B cell (primary cell): ENCODE results near the gene CCDC110. TPM values are rescaled to one million over a fixed set of nuclear protein-coding genes. Genes with fewer than 3 reads are reported as not detected.

Experiments
- ATAC-seq: fragments of 200-7000 bp; cut with Tn5 transposase; one replicate; pipeline ENCODE4 v1.10.0; 2021; ENCODE audit warnings: low read depth, mild to moderate bottlenecking, moderate number of reproducible peaks, moderate library complexity
- CTCF ChIA-PET: fragments of 350-600 bp; sonication (Branson Sonifier 250); formaldehyde crosslinking; loops from one replicate; lab custom pipeline; 2021; ENCODE audit warnings: antibody characterized with exemption, inconsistent platforms; lab: Charles Lee
- POLR2A ChIA-PET: fragments of 350-600 bp; sonication (Branson Sonifier 250); formaldehyde crosslinking; loops from one replicate; lab custom pipeline; 2021; ENCODE audit warnings: antibody characterized with exemption; lab: Charles Lee
- DNase-seq: peaks from one replicate; pipeline ENCODE4 v3.0.0; 2013
- H2AFZ ChIP-seq: 2 replicates; pipeline ENCODE4 v1.6.1; 2012; ENCODE audit warnings: mild to moderate bottlenecking, low read depth, low read length; ENCODE audit not compliant: insufficient read depth, poor library complexity, severe bottlenecking
- H3K27ac ChIP-seq, 2 donors: 1 replicate in 1 of 2; 2 replicates in 1 of 2; pipeline ENCODE4 v1.5.1; 2012 to 2013; ENCODE audit warnings: low read length in 2 of 2, mild to moderate bottlenecking in 2 of 2, moderate library complexity in 1 of 2
- H3K27me3 ChIP-seq, 4 experiments: fragments of 200-600 bp in 1 of 4; sonication (generic) in 1 of 4; replicated peaks in 1 of 4; 1 replicate in 2 of 4; 2 replicates in 2 of 4; pipeline versions ENCODE4 v1.6.1 to v1.7.0; 2013 to 2016; ENCODE audit warnings: low read length in 3 of 4, mild to moderate bottlenecking in 2 of 4, mixed read lengths in 1 of 4, moderate library complexity in 1 of 4; ENCODE audit not compliant: insufficient read depth in 4 of 4, control insufficient read depth in 3 of 4; ENCODE audit errors: control extremely low read depth in 1 of 4
- H3K36me3 ChIP-seq, 2 experiments: replicated peaks in 1 of 2; 1 replicate in 1 of 2; 2 replicates in 1 of 2; pipeline versions ENCODE4 v1.6.1 to v1.7.1; 2013; ENCODE audit warnings: low read length in 1 of 2; ENCODE audit not compliant: insufficient read depth in 2 of 2, control insufficient read depth in 1 of 2; ENCODE audit errors: control extremely low read depth in 1 of 2, extremely low read depth in 1 of 2
- H3K4me1 ChIP-seq, 2 donors: fragments of 200-600 bp in 1 of 2; sonication (generic) in 1 of 2; 1 replicate in 1 of 2; 2 replicates in 1 of 2; pipeline versions ENCODE4 v1.5.1 to v1.6.1; 2013 to 2017; ENCODE audit warnings: low read length in 2 of 2; ENCODE audit not compliant: control insufficient read depth in 2 of 2, insufficient read depth in 2 of 2
- H3K4me2 ChIP-seq: replicated peaks from 2 replicates; pipeline ENCODE3; 2012; ENCODE audit warnings: mild to moderate bottlenecking, low read depth, low read length; ENCODE audit not compliant: poor library complexity, severe bottlenecking
- H3K4me3 ChIP-seq, 5 experiments: fragments of 200-600 bp in 1 of 5; sonication (generic) in 1 of 5; 1 replicate in 3 of 5; 2 replicates in 2 of 5; pipeline versions ENCODE4 v1.5.1 to v1.7.0; 2011 to 2016; ENCODE audit warnings: low read length in 4 of 5, mild to moderate bottlenecking in 4 of 5, low read depth in 2 of 5, control low read depth in 1 of 5, moderate library complexity in 1 of 5; ENCODE audit not compliant: insufficient read depth in 1 of 5; ENCODE audit errors: control extremely low read depth in 1 of 5, extremely low read depth in 1 of 5
- H3K79me2 ChIP-seq: fragments of 200-600 bp; sonication (generic); one replicate; pipeline ENCODE4 v1.6.0; 2016; ENCODE audit warnings: low read length; ENCODE audit not compliant: control insufficient read depth, insufficient read depth
- H3K9ac ChIP-seq: fragments of 200-600 bp; sonication (generic); 2 replicates; pipeline ENCODE4 v1.6.1; 2017; ENCODE audit warnings: mild to moderate bottlenecking, low read length, moderate library complexity
- H3K9me3 ChIP-seq, 3 donors: one replicate each; pipeline versions ENCODE4 v1.6.1 to v1.7.1; 2013; ENCODE audit warnings: low read length in 2 of 3; ENCODE audit not compliant: control insufficient read depth in 2 of 3, insufficient read depth in 1 of 3; ENCODE audit errors: control extremely low read depth in 1 of 3
- H4K20me1 ChIP-seq: 2 replicates; pipeline ENCODE4 v1.6.0; 2012; ENCODE audit warnings: mild to moderate bottlenecking, low read length; ENCODE audit not compliant: insufficient read depth, control insufficient read depth, poor library complexity, severe bottlenecking
- H3K27ac Mint-ChIP-seq: one replicate; pipeline ENCODE4 v1.8.0; 2021; ENCODE audit warnings: mixed read lengths
- H3K27me3 Mint-ChIP-seq: one replicate; pipeline ENCODE4 v1.8.0; 2021; ENCODE audit warnings: mixed read lengths
- H3K4me1 Mint-ChIP-seq: one replicate; pipeline ENCODE4 v1.8.0; 2021; ENCODE audit warnings: mixed read lengths
- H3K4me3 Mint-ChIP-seq: one replicate; pipeline ENCODE4 v1.8.0; 2021; ENCODE audit warnings: mixed read lengths
- H3K9me3 Mint-ChIP-seq: one replicate; pipeline ENCODE4 v1.8.0; 2022; ENCODE audit warnings: mixed read lengths; ENCODE audit not compliant: insufficient read depth
- CTCF ChIP-seq: fragments of 200-600 bp; IDR thresholded peaks from one replicate; pipeline ENCODE4 v1.8.0; 2022; ENCODE audit warnings: antibody characterized with exemption, mild to moderate bottlenecking
- EZH2 ChIP-seq: IDR thresholded peaks from 2 replicates; pipeline ENCODE4 v1.6.1; 2012; ENCODE audit warnings: borderline replicate concordance, low read depth, mild to moderate bottlenecking, moderate library complexity, low read length; ENCODE audit not compliant: insufficient read depth, poor library complexity, severe bottlenecking
- WGBS: methylation state at CpG from one replicate; pipeline ENCODE4 v1.1.5; 2013; ENCODE audit warnings: missing lambda C conversion rate; ENCODE audit not compliant: insufficient coverage; 5-methylcytosine and 5-hydroxymethylcytosine counted together
- intact Hi-C: fragments of 100-400 bp; cut with micrococcal nuclease; formaldehyde crosslinking; loops from one replicate; pipeline ENCODE4 v1.10.0; 2022
- polyA plus RNA-seq: library from polyadenylated mRNA; depleted of rRNA; stranded (reverse); fragments of >200 nt; gene quantifications from 2 replicates; pipeline ENCODE4 v1.2.3, GENCODE V29; 2012
- total RNA-seq, 2 donors: library from RNA; stranded (reverse); fragments of 120-200 nt in 1 of 2; gene quantifications; 1 replicate in 1 of 2; 2 replicates in 1 of 2; pipeline versions ENCODE4 v1.2.3 to v1.2.4, GENCODE V29; 2013 to 2022

CCDC110 gene
- total and polyA plus RNA-seq, 2 donors (not counting 1 experiment from before 2014, with no cell fraction given) = 0.04 to 2.3 TPM

GRCh38 chr4:185426960-185427688 is 44.4 kb downstream of the CCDC110 start:
- Histone ChIP-seq H3K9me3 (no peaks in the 10 kb centered on the region), H3K4me1 (peaks cover 13% of the 10 kb centered on the region in 2 donors), H3K9ac (no peak overlapping the region), H3K27me3 (peaks cover 0 to 2% (median 0%) of the 10 kb centered on the region in 4 experiments), H3K4me2 (no peak overlapping the region), H3K4me3 (no peak overlapping the region), H3K36me3 (peaks cover 0 to under 1% of the 10 kb centered on the region in 2 experiments), H3K27ac (no peak overlapping the region), H2AFZ (no peak overlapping the region), H3K79me2 (peaks cover 30% of the 10 kb centered on the region), H4K20me1 (no peaks in the 10 kb centered on the region)
- POLR2A ChIA-PET = interaction anchor here (0.7 kb wide), 4 partner anchors 34 to 890 kb away, joined by 3 to 17 read pairs (median 6); no protein-coding TSS in a partner anchor
- H3K9me3 Mint-ChIP-seq = no peaks in the 10 kb centered on the region
- DNase-seq = peak; percentile 19
- CTCF ChIA-PET = interaction anchor here (0.7 to 4.3 kb wide), 4 partner anchors 38 to 977 kb away, joined by 3 to 31 read pairs (median 3); no protein-coding TSS in a partner anchor
- 95% methylated on average over 11 of the region's 22 CpGs for WGBS
- TF ChIP-seq EZH2 (no peak), CTCF (no peak)
- intact Hi-C loops = loop anchor here (10.0 kb wide), 1 partner anchor 1922 kb away; the partner anchor contains the start of gene ING2
- peaks cover 4% of the 10 kb centered on the region for H3K27me3 Mint-ChIP-seq
- peaks cover 15% of the 10 kb centered on the region for H3K4me1 Mint-ChIP-seq
- peak overlapping the region; percentile 56 for H3K4me3 Mint-ChIP-seq
- ATAC-seq = no peak
- H3K27ac Mint-ChIP-seq = peak overlapping the region; percentile 79
